Measurements from ENCODE around the gene VWDE.

Gene VWDE

GRCh38 chr7:12337095-12337494, 66.6 kb downstream of the VWDE start:
- DNase-seq, result no peak
- no peak overlapping the region for H3K18ac ChIP-seq (ENCODE audit: low read depth in 1 of 2, low read length in 2 of 2)
- no peak overlapping the region for H3K4ac ChIP-seq (ENCODE audit: low read depth in 1 of 2, low read length in 2 of 2)
- H2AFZ ChIP-seq (ENCODE audit: low read depth, low read length), result no peak overlapping the region
- H4K91ac ChIP-seq (ENCODE audit: low read length), result no peak overlapping the region
- no peak overlapping the region for H2AK5ac ChIP-seq (ENCODE audit: low read length, severe bottlenecking)
- WGBS, result 90% methylated on average over 2 of the region's 2 CpGs
- no peak overlapping the region for H3K14ac ChIP-seq (ENCODE audit: low read length in 2 of 2)
- H3K4me1 ChIP-seq (ENCODE audit: control insufficient read depth, insufficient read depth, low read depth, low read length), result no peaks in the 10 kb centered on the region
- H4K8ac ChIP-seq (ENCODE audit: low read length), result no peak overlapping the region
- no peak overlapping the region for H3K27ac ChIP-seq (ENCODE audit: low read length, poor library complexity, severe bottlenecking)
- no peaks in the 10 kb centered on the region for H3K79me1 ChIP-seq (replicated peaks; ENCODE audit: low read length, poor library complexity, severe bottlenecking)
- no peak overlapping the region for H2BK15ac ChIP-seq (ENCODE audit: low read depth, poor library complexity, severe bottlenecking)
- no peak overlapping the region for H3K4me2 ChIP-seq (ENCODE audit: low read length, poor library complexity, severe bottlenecking)
- H3K36me3 ChIP-seq (ENCODE audit: control insufficient read depth in 1 of 2, insufficient read depth in 2 of 2, low read depth in 1 of 2, low read length in 2 of 2), result no peaks in the 10 kb centered on the region
- no peak overlapping the region for H3K9ac ChIP-seq (ENCODE audit: low read length)
- no peaks in the 10 kb centered on the region for H3K9me3 ChIP-seq (ENCODE audit: control insufficient read depth, low read length)
- H3K27me3 ChIP-seq (ENCODE audit: control insufficient read depth in 1 of 2, insufficient read depth in 1 of 2, low read length in 2 of 2), result no peaks in the 10 kb centered on the region
- H3K23ac ChIP-seq (ENCODE audit: low read length in 2 of 2), result no peak overlapping the region
- no peak overlapping the region for H2BK5ac ChIP-seq (ENCODE audit: low read depth, low read length, poor library complexity, severe bottlenecking)
- H2BK12ac ChIP-seq (ENCODE audit: low read length in 2 of 2), result no peak overlapping the region
- H2BK120ac ChIP-seq (ENCODE audit: low read depth, low read length), result no peak overlapping the region
- H3K4me3 ChIP-seq (ENCODE audit: insufficient read depth in 1 of 2, low read depth in 1 of 2, low read length in 2 of 2), result no peak overlapping the region

- no peak overlapping the region for H3K23ac ChIP-seq (ENCODE audit: low read length in 2 of 2)
- H2BK15ac ChIP-seq (ENCODE audit: low read depth, poor library complexity, severe bottlenecking), result no peak overlapping the region
- H2BK5ac ChIP-seq (ENCODE audit: low read depth, low read length, poor library complexity, severe bottlenecking), result no peak overlapping the region
- 51% methylated on average over 4 of the region's 6 CpGs for WGBS
- no peaks in the 10 kb centered on the region for H3K79me1 ChIP-seq (replicated peaks; ENCODE audit: low read length, poor library complexity, severe bottlenecking)
- no peak overlapping the region for H3K9ac ChIP-seq (ENCODE audit: low read length)
- no peak overlapping the region for H2BK120ac ChIP-seq (ENCODE audit: low read depth, low read length)
- no peak overlapping the region for H2AFZ ChIP-seq (ENCODE audit: low read depth, low read length)
- no peak overlapping the region for H2AK5ac ChIP-seq (ENCODE audit: low read length, severe bottlenecking)
- H3K27me3 ChIP-seq (ENCODE audit: control insufficient read depth in 1 of 2, insufficient read depth in 1 of 2, low read length in 2 of 2), result no peaks in the 10 kb centered on the region
- H3K4me3 ChIP-seq (ENCODE audit: insufficient read depth in 1 of 2, low read depth in 1 of 2, low read length in 2 of 2), result no peak overlapping the region
- H3K36me3 ChIP-seq (ENCODE audit: control insufficient read depth in 1 of 2, insufficient read depth in 2 of 2, low read depth in 1 of 2, low read length in 2 of 2), result no peaks in the 10 kb centered on the region
- no peak overlapping the region for H2BK12ac ChIP-seq (ENCODE audit: low read length in 2 of 2)
- H3K27ac ChIP-seq (ENCODE audit: low read length, poor library complexity, severe bottlenecking), result no peak overlapping the region
- H3K4me1 ChIP-seq (ENCODE audit: control insufficient read depth, insufficient read depth, low read depth, low read length), result no peaks in the 10 kb centered on the region
- H4K91ac ChIP-seq (ENCODE audit: low read length), result no peak overlapping the region
- DNase-seq, result no peak
- no peak overlapping the region for H3K14ac ChIP-seq (ENCODE audit: low read length in 2 of 2)
- H3K9me3 ChIP-seq (ENCODE audit: control insufficient read depth, low read length), result no peaks in the 10 kb centered on the region
- no peak overlapping the region for H3K18ac ChIP-seq (ENCODE audit: low read depth in 1 of 2, low read length in 2 of 2)
- H4K8ac ChIP-seq (ENCODE audit: low read length), result no peak overlapping the region
- H3K4me2 ChIP-seq (ENCODE audit: low read length, poor library complexity, severe bottlenecking), result no peak overlapping the region
- H3K4ac ChIP-seq (ENCODE audit: low read depth in 1 of 2, low read length in 2 of 2), result no peak overlapping the region
These were observed 74.5 kb downstream of the VWDE start for GRCh38 chr7:12328888-12329770.

- Histone ChIP-seq H2AFZ (ENCODE audit: low read depth, low read length) (no peak overlapping the region), H2AK5ac (ENCODE audit: low read length, severe bottlenecking) (no peak overlapping the region), H3K4me1 (ENCODE audit: control insufficient read depth, insufficient read depth, low read depth, low read length) (no peaks in the 10 kb centered on the region), H4K91ac (ENCODE audit: low read length) (no peak overlapping the region), H3K4ac (ENCODE audit: low read depth in 1 of 2, low read length in 2 of 2) (no peak overlapping the region), H2BK120ac (ENCODE audit: low read depth, low read length) (no peak overlapping the region), H3K18ac (ENCODE audit: low read depth in 1 of 2, low read length in 2 of 2) (no peak overlapping the region), H3K79me1 (replicated peaks; ENCODE audit: low read length, poor library complexity, severe bottlenecking) (no peaks in the 10 kb centered on the region), H2BK12ac (ENCODE audit: low read length in 2 of 2) (no peak overlapping the region), H2BK5ac (ENCODE audit: low read depth, low read length, poor library complexity, severe bottlenecking) (no peak overlapping the region), H3K4me2 (ENCODE audit: low read length, poor library complexity, severe bottlenecking) (no peak overlapping the region), H3K27me3 (ENCODE audit: control insufficient read depth in 1 of 2, insufficient read depth in 1 of 2, low read length in 2 of 2) (no peaks in the 10 kb centered on the region), H4K8ac (ENCODE audit: low read length) (no peak overlapping the region), H3K27ac (ENCODE audit: low read length, poor library complexity, severe bottlenecking) (no peak overlapping the region), H3K9ac (ENCODE audit: low read length) (no peak overlapping the region), H3K23ac (ENCODE audit: low read length in 2 of 2) (no peak overlapping the region), H3K9me3 (ENCODE audit: control insufficient read depth, low read length) (no peaks in the 10 kb centered on the region), H3K36me3 (ENCODE audit: control insufficient read depth in 1 of 2, insufficient read depth in 2 of 2, low read depth in 1 of 2, low read length in 2 of 2) (no peaks in the 10 kb centered on the region), H3K14ac (ENCODE audit: low read length in 2 of 2) (no peak overlapping the region), H3K4me3 (ENCODE audit: insufficient read depth in 1 of 2, low read depth in 1 of 2, low read length in 2 of 2) (no peak overlapping the region), H2BK15ac (ENCODE audit: low read depth, poor library complexity, severe bottlenecking) (no peak overlapping the region)
- 86% methylated on average over 3 of the region's 3 CpGs for WGBS
- DNase-seq, result no peak
These were observed 75.7 kb downstream of the VWDE start for GRCh38 chr7:12327922-12328321.

GRCh38 chr7:12325646-12326045, 78.0 kb downstream of the VWDE start:
- no peak overlapping the region for H3K23ac ChIP-seq (ENCODE audit: low read length in 2 of 2)
- H3K14ac ChIP-seq (ENCODE audit: low read length in 2 of 2), result no peak overlapping the region
- no peak overlapping the region for H2BK12ac ChIP-seq (ENCODE audit: low read length in 2 of 2)
- H3K18ac ChIP-seq (ENCODE audit: low read depth in 1 of 2, low read length in 2 of 2), result no peak overlapping the region
- H2BK5ac ChIP-seq (ENCODE audit: low read depth, low read length, poor library complexity, severe bottlenecking), result no peak overlapping the region
- H3K79me1 ChIP-seq (replicated peaks; ENCODE audit: low read length, poor library complexity, severe bottlenecking), result no peaks in the 10 kb centered on the region
- H3K9ac ChIP-seq (ENCODE audit: low read length), result no peak overlapping the region
- H3K4ac ChIP-seq (ENCODE audit: low read depth in 1 of 2, low read length in 2 of 2), result no peak overlapping the region
- no peak overlapping the region for H2AK5ac ChIP-seq (ENCODE audit: low read length, severe bottlenecking)
- H3K9me3 ChIP-seq (ENCODE audit: control insufficient read depth, low read length), result no peaks in the 10 kb centered on the region
- DNase-seq, result no peak
- H4K91ac ChIP-seq (ENCODE audit: low read length), result no peak overlapping the region
- no peaks in the 10 kb centered on the region for H3K36me3 ChIP-seq (ENCODE audit: control insufficient read depth in 1 of 2, insufficient read depth in 2 of 2, low read depth in 1 of 2, low read length in 2 of 2)
- H4K8ac ChIP-seq (ENCODE audit: low read length), result no peak overlapping the region
- H2BK15ac ChIP-seq (ENCODE audit: low read depth, poor library complexity, severe bottlenecking), result no peak overlapping the region
- no peak overlapping the region for H3K27ac ChIP-seq (ENCODE audit: low read length, poor library complexity, severe bottlenecking)
- H3K4me3 ChIP-seq (ENCODE audit: insufficient read depth in 1 of 2, low read depth in 1 of 2, low read length in 2 of 2), result no peak overlapping the region
- H3K4me2 ChIP-seq (ENCODE audit: low read length, poor library complexity, severe bottlenecking), result no peak overlapping the region
- no peak overlapping the region for H2AFZ ChIP-seq (ENCODE audit: low read depth, low read length)
- no peak overlapping the region for H2BK120ac ChIP-seq (ENCODE audit: low read depth, low read length)
- no peaks in the 10 kb centered on the region for H3K27me3 ChIP-seq (ENCODE audit: control insufficient read depth in 1 of 2, insufficient read depth in 1 of 2, low read length in 2 of 2)
- H3K4me1 ChIP-seq (ENCODE audit: control insufficient read depth, insufficient read depth, low read depth, low read length), result no peaks in the 10 kb centered on the region
